ENCODE data around the gene LHFPL6. TPM values are rescaled to one million over a fixed set of nuclear protein-coding genes. Genes with fewer than 3 reads are reported as not detected.

The LHFPL6 gene
- total RNA-seq, 1 donor from 2014 or later: 3.0 TPM

GRCh38 chr13:39405107-39405506 lies 197.9 kb downstream of the LHFPL6 start:
- no peaks in the 10 kb centered on the region for H3F3A ChIP-seq (ENCODE audit: low read depth)
- peaks cover 19% of the 10 kb centered on the region for H3K4me1 ChIP-seq
- no peak overlapping the region for H3K4me3 ChIP-seq
- H3K36me3 ChIP-seq: no peaks in the 10 kb centered on the region
- H3K9me3 ChIP-seq (ENCODE audit: low read depth): no peaks in the 10 kb centered on the region
- no peaks in the 10 kb centered on the region for H3K27me3 ChIP-seq
- Mint-ChIP-seq H3K4me3 (no peak overlapping the region), H3K9me3 (peaks cover 2% of the 10 kb centered on the region), H3K36me3 (peaks cover 1% of the 10 kb centered on the region), H3K27ac (peak overlapping the region; percentile 70), H3K27me3 (ENCODE audit: insufficient read depth, low read depth) (no peaks in the 10 kb centered on the region), H3K4me1 (peaks cover 78% of the 10 kb centered on the region)
- TF ChIP-seq EZH2 (IDR thresholded peaks at IDR 0.05) (no peak), CTCF (IDR thresholded peaks at IDR 0.05) (no peak), EZH2phosphoT487 (IDR thresholded peaks at IDR 0.05) (no peak)
- H3K4me2 ChIP-seq: no peak overlapping the region
- no peaks in the 10 kb centered on the region for H4K20me1 ChIP-seq (ENCODE audit: low read depth)
- peak overlapping the region; percentile 74 for H2AFZ ChIP-seq (replicated peaks)
- no peak for DNase-seq (ENCODE audit: low spot score)
- no peak overlapping the region for H3K27ac ChIP-seq
- H3K9ac ChIP-seq: no peak overlapping the region
- H3K79me2 ChIP-seq (ENCODE audit: low read depth): no peaks in the 10 kb centered on the region

- H3K27ac Mint-ChIP-seq: peak overlapping the region; percentile 31
- no peak overlapping the region for H3K27ac ChIP-seq
These were observed 199.9 kb downstream of the LHFPL6 start for GRCh38 chr13:39403106-39403505.

GRCh38 chr13:39402221-39402970 lies 200.6 kb downstream of the LHFPL6 start:
- H3K27ac Mint-ChIP-seq: peak overlapping the region; percentile 31
- H3K36me3 Mint-ChIP-seq: peaks cover 8% of the 10 kb centered on the region
- Histone ChIP-seq H3K27ac (no peak overlapping the region), H3K4me1 (peaks cover 16% of the 10 kb centered on the region), H3K79me2 (ENCODE audit: low read depth) (no peaks in the 10 kb centered on the region), H3K4me3 (no peak overlapping the region), H3K27me3 (peaks cover 4% of the 10 kb centered on the region), H3K9ac (no peak overlapping the region), H3K9me3 (ENCODE audit: low read depth) (no peaks in the 10 kb centered on the region), H2AFZ (replicated peaks) (no peak overlapping the region), H4K20me1 (ENCODE audit: low read depth) (no peaks in the 10 kb centered on the region), H3K4me2 (no peak overlapping the region), H3F3A (ENCODE audit: low read depth) (no peaks in the 10 kb centered on the region), H3K36me3 (no peaks in the 10 kb centered on the region)
- H3K27me3 Mint-ChIP-seq (ENCODE audit: insufficient read depth, low read depth): no peaks in the 10 kb centered on the region
- H3K4me3 Mint-ChIP-seq: no peak overlapping the region
- H3K9me3 Mint-ChIP-seq: peaks cover 7% of the 10 kb centered on the region
- TF ChIP-seq EZH2phosphoT487 (IDR thresholded peaks at IDR 0.05) (no peak), EZH2 (IDR thresholded peaks at IDR 0.05) (no peak), CTCF (IDR thresholded peaks at IDR 0.05) (no peak)
- no peak for DNase-seq (ENCODE audit: low spot score)
- H3K4me1 Mint-ChIP-seq: peaks cover 61% of the 10 kb centered on the region

More at GRCh38 chr13:39403106-39403505, 199.9 kb downstream of the LHFPL6 start:
- no peak overlapping the region for H3K9ac ChIP-seq
- H3K27me3 ChIP-seq: peaks cover 4% of the 10 kb centered on the region
- peaks cover 6% of the 10 kb centered on the region for H3K36me3 Mint-ChIP-seq
- H3K36me3 ChIP-seq: no peaks in the 10 kb centered on the region
- TF ChIP-seq EZH2phosphoT487 (IDR thresholded peaks at IDR 0.05): no peak
- TF ChIP-seq CTCF (IDR thresholded peaks at IDR 0.05): no peak
- TF ChIP-seq EZH2 (IDR thresholded peaks at IDR 0.05): no peak
- H3K4me1 ChIP-seq: peaks cover 16% of the 10 kb centered on the region
- H3K4me2 ChIP-seq: no peak overlapping the region
- no peaks in the 10 kb centered on the region for H3F3A ChIP-seq (ENCODE audit: low read depth)
- no peak overlapping the region for H3K4me3 ChIP-seq
- DNase-seq (ENCODE audit: low spot score): no peak
- H3K27me3 Mint-ChIP-seq (ENCODE audit: insufficient read depth, low read depth): no peaks in the 10 kb centered on the region
- no peaks in the 10 kb centered on the region for H3K9me3 ChIP-seq (ENCODE audit: low read depth)
- H3K79me2 ChIP-seq (ENCODE audit: low read depth): no peaks in the 10 kb centered on the region
- no peak overlapping the region for H2AFZ ChIP-seq (replicated peaks)
- H4K20me1 ChIP-seq (ENCODE audit: low read depth): no peaks in the 10 kb centered on the region
- H3K9me3 Mint-ChIP-seq: peaks cover 7% of the 10 kb centered on the region
- no peak overlapping the region for H3K4me3 Mint-ChIP-seq
- peaks cover 62% of the 10 kb centered on the region for H3K4me1 Mint-ChIP-seq
